PFSK-1 (cell line): Measurements from ENCODE around the gene PHACTR2.

ENCODE experiments used
- FOXP2 ChIP-seq: optimal IDR thresholded peaks from 2 replicates; pipeline ENCODE3; 2011; ENCODE audit warnings: borderline replicate concordance, control low read depth, inconsistent platforms; ENCODE audit not compliant: insufficient read depth; ENCODE audit errors: extremely low read length, extremely low read depth
- POLR2AphosphoS5 ChIP-seq: IDR thresholded peaks from 2 replicates; pipeline ENCODE4 v1.6.1; 2012; ENCODE audit warnings: low read depth, mild to moderate bottlenecking, control low read depth, low read length, moderate library complexity
- REST ChIP-seq, 2 experiments: IDR thresholded peaks; 2 replicates each; pipeline versions ENCODE4 v1.6.1 to v1.8.0; 2011 to 2012; ENCODE audit warnings: low read depth in 2 of 2, low read length in 2 of 2, control low read depth in 1 of 2, inconsistent platforms in 1 of 2, mild to moderate bottlenecking in 1 of 2, moderate library complexity in 1 of 2; ENCODE audit not compliant: insufficient read depth in 1 of 2
- SIN3A ChIP-seq: IDR thresholded peaks from 2 replicates; pipeline ENCODE4 v1.6.1; 2012; ENCODE audit warnings: mild to moderate bottlenecking, low read length, moderate library complexity, borderline replicate concordance; ENCODE audit not compliant: insufficient read depth
- TAF1 ChIP-seq: IDR thresholded peaks from 2 replicates; pipeline ENCODE4 v1.6.1; 2012; ENCODE audit warnings: low read length, control low read depth, borderline replicate concordance; ENCODE audit not compliant: insufficient read depth

DNA sequence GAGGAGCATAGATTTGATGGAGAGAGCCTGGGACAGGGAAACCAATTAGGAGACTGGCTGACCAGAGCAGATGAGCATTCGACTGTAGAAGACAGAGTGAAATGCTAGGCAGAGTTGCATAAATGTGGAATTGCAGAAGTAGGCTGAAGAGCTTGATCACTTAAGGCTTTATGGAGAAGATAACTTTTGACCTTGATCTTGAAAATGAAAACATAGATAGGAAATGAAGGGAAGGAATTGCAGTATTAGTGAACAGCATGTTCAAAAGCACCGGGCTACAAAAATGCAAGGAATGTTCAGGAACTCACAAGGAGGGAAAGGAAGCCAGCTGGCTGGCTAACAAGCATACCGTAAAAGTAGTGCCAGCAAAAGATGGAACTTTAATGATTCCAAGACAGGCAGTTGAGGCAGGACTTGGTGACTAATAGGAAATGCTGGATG is 144.8 kb downstream of the PHACTR2 start:
- TF ChIP-seq FOXP2 (no peak), POLR2AphosphoS5 (no peak), SIN3A (no peak), TAF1 (no peak), REST (IDR thresholded peaks at IDR 0.05; ENCODE audit: insufficient read depth in 1 of 2, low read depth in 2 of 2, low read length in 2 of 2) (no peak)
